Measurements from ENCODE around the gene U2SURP.
A peak's percentile ranks its signal among the peaks of the same experiment; 100 is the strongest.

U2SURP gene

GRCh38 chr3:143080196-143080595, 78.8 kb downstream of the U2SURP start:
- no peak for DNase-seq (ENCODE audit: low read depth)
- no peak for TF ChIP-seq CTCF (conservative IDR thresholded peaks at IDR 0.05; ENCODE audit: control insufficient read depth, insufficient read depth, low read depth, low read length)
- no peak overlapping the region for H3K4me3 ChIP-seq (ENCODE audit: control insufficient read depth, low read depth, low read length)

GRCh38 chr3:143081365-143081764, 80.0 kb downstream of the U2SURP start:
- DNase-seq (ENCODE audit: low read depth) = no peak
- H3K4me3 ChIP-seq (ENCODE audit: control insufficient read depth, low read depth, low read length) = no peak overlapping the region
- no peak for TF ChIP-seq CTCF (conservative IDR thresholded peaks at IDR 0.05; ENCODE audit: control insufficient read depth, insufficient read depth, low read depth, low read length)

- no peak for TF ChIP-seq CTCF (conservative IDR thresholded peaks at IDR 0.05; ENCODE audit: control insufficient read depth, insufficient read depth, low read depth, low read length)
- no peak overlapping the region for H3K4me3 ChIP-seq (ENCODE audit: control insufficient read depth, low read depth, low read length)
- DNase-seq (ENCODE audit: low read depth) = no peak
Measured at GRCh38 chr3:143081844-143082778, 80.7 kb downstream of the U2SURP start.

GRCh38 chr3:143083781-143084180, 82.4 kb downstream of the U2SURP start:
- TF ChIP-seq CTCF (conservative IDR thresholded peaks at IDR 0.05; ENCODE audit: control insufficient read depth, insufficient read depth, low read depth, low read length) = no peak
- no peak overlapping the region for H3K4me3 ChIP-seq (ENCODE audit: control insufficient read depth, low read depth, low read length)
- DNase-seq (ENCODE audit: low read depth) = no peak

GRCh38 chr3:143084856-143085731, 83.7 kb downstream of the U2SURP start:
- TF ChIP-seq CTCF (conservative IDR thresholded peaks at IDR 0.05; ENCODE audit: control insufficient read depth, insufficient read depth, low read depth, low read length) = no peak
- peak; percentile 74 for DNase-seq (ENCODE audit: low read depth)
- H3K4me3 ChIP-seq (ENCODE audit: control insufficient read depth, low read depth, low read length) = no peak overlapping the region

GRCh38 chr3:143088835-143089234, 87.5 kb downstream of the U2SURP start:
- H3K4me3 ChIP-seq (ENCODE audit: control insufficient read depth, low read depth, low read length) = no peak overlapping the region
- no peak for TF ChIP-seq CTCF (conservative IDR thresholded peaks at IDR 0.05; ENCODE audit: control insufficient read depth, insufficient read depth, low read depth, low read length)
- DNase-seq (ENCODE audit: low read depth) = no peak

Measured in fibroblast of mammary gland (primary cell).